Activated B cell treated with CpG ODN at 0.5 μM for 24 hours (primary cell): ENCODE measurements around the gene CCDC170. TPM values are rescaled to one million over a fixed set of nuclear protein-coding genes. Genes with fewer than 3 reads are reported as not detected.
"Not testable (repeated sequence)": the region's sequence is repeated elsewhere in the genome, so short reads cannot be mapped to it uniquely, and the experiment has no call there.

Experiments
- ATAC-seq: fragments of 200-7000 bp; cut with Tn5 transposase; one replicate; pipeline ENCODE4 v1.10.0; 2021; ENCODE audit warnings: low read depth, mild to moderate bottlenecking, moderate library complexity
- CTCF ChIA-PET: fragments of 350-600 bp; sonication (Branson Sonifier 250); formaldehyde crosslinking; loops from one replicate; lab custom pipeline; 2021; ENCODE audit warnings: antibody characterized with exemption; lab: Charles Lee
- POLR2A ChIA-PET: fragments of 350-600 bp; sonication (Branson Sonifier 250); formaldehyde crosslinking; loops from one replicate; lab custom pipeline; 2021; ENCODE audit warnings: antibody characterized with exemption; lab: Charles Lee
- DNase-seq: peaks from one replicate; pipeline ENCODE4 v3.0.0; 2022
- H3K27ac Mint-ChIP-seq: one replicate; pipeline ENCODE4 v1.8.0; 2020; ENCODE audit warnings: mixed read lengths
- H3K27me3 Mint-ChIP-seq: one replicate; pipeline ENCODE4 v1.8.0; 2021; ENCODE audit warnings: mixed read lengths
- H3K36me3 Mint-ChIP-seq: one replicate; pipeline ENCODE4 v1.8.0; 2021; ENCODE audit warnings: low read depth, mixed read lengths
- H3K4me1 Mint-ChIP-seq: one replicate; pipeline ENCODE4 v1.8.0; 2021; ENCODE audit warnings: mixed read lengths
- H3K4me3 Mint-ChIP-seq: one replicate; pipeline ENCODE4 v1.8.0; 2020; ENCODE audit warnings: mild to moderate bottlenecking, mixed read lengths
- H3K9me3 Mint-ChIP-seq: one replicate; pipeline ENCODE4 v1.8.0; 2020; ENCODE audit warnings: mixed read lengths
- CTCF ChIP-seq: fragments of 200-600 bp; IDR thresholded peaks from one replicate; pipeline ENCODE4 v1.8.0; 2022; ENCODE audit warnings: antibody characterized with exemption, mild to moderate bottlenecking
- intact Hi-C: fragments of 100-400 bp; cut with micrococcal nuclease; formaldehyde crosslinking; loops from one replicate; pipeline ENCODE4 v1.15.1; 2024
- total RNA-seq: library from RNA; stranded (reverse); gene quantifications from 2 replicates; pipeline ENCODE4 v1.2.3, GENCODE V29; 2022

CCDC170 gene
- total RNA-seq, 1 donor from 2014 or later = not detected

GRCh38 chr6:151451417-151451949 is 42.3 kb upstream of the CCDC170 start:
- peaks cover 20% of the 10 kb centered on the region for H3K36me3 Mint-ChIP-seq
- DNase-seq (no peak), ATAC-seq (no peak)
- CTCF ChIA-PET = interaction anchor here (0.8 kb wide), 1 partner anchor 22 kb away, joined by 3 read pairs; no protein-coding TSS in a partner anchor
- POLR2A ChIA-PET = interaction anchor here (0.7 to 2.2 kb wide), 5 partner anchors 9 to 585 kb away, joined by 3 to 38 read pairs (median 4); partner anchors contain the start of gene ZBTB2
- no peaks in the 10 kb centered on the region for H3K9me3 Mint-ChIP-seq
- H3K27me3 Mint-ChIP-seq = no peaks in the 10 kb centered on the region
- no peak for TF ChIP-seq CTCF
- peak overlapping the region; percentile 91 for H3K27ac Mint-ChIP-seq
- intact Hi-C loops = loop anchor here (5.0 to 10.0 kb wide), 3 partner anchors 251 to 716 kb away; no protein-coding TSS in a partner anchor
- peak overlapping the region; percentile 97 for H3K4me3 Mint-ChIP-seq
- H3K4me1 Mint-ChIP-seq = peaks cover 28% of the 10 kb centered on the region

GRCh38 chr6:151451950-151452749 is 41.7 kb upstream of the CCDC170 start, which contains the start of gene RMND1:
TSS of gene RMND1 (minus strand) at chr6:151452126. CDS start at chr6:151445811, 6,315 bp downstream.
- DNase-seq (peak; percentile 96), ATAC-seq (peak; percentile 96)
- peak within 1 kb of the TSS; percentile 91 for H3K27ac Mint-ChIP-seq
- H3K9me3 Mint-ChIP-seq = no peaks in the 10 kb centered on the region
- ChIA-PET POLR2A (interaction anchor here (0.6 to 2.2 kb wide), 9 partner anchors 10 to 850 kb away, joined by 3 to 38 read pairs (median 4); partner anchors contain the start of gene ZBTB2), CTCF (interaction anchor here (0.8 to 0.9 kb wide), 2 partner anchors 21 to 24 kb away, joined by 3 read pairs; no protein-coding TSS in a partner anchor)
- intact Hi-C loops = loop anchor here (1.0 to 10.0 kb wide), 9 partner anchors 24 to 1550 kb away; partner anchors contain the start of genes FBXO5 and MTRF1L
- TF ChIP-seq CTCF = no peak
- peak within 1 kb of the TSS; percentile 97 for H3K4me3 Mint-ChIP-seq
- H3K36me3 Mint-ChIP-seq = peaks cover 25% of the 10 kb centered on the region
- H3K27me3 Mint-ChIP-seq = no peaks in the 10 kb centered on the region
- H3K4me1 Mint-ChIP-seq = peaks cover 28% of the 10 kb centered on the region

GRCh38 chr6:151452750-151453427 is 40.9 kb upstream of the CCDC170 start:
- H3K9me3 Mint-ChIP-seq = no peaks in the 10 kb centered on the region
- TF ChIP-seq CTCF = no peak
- intact Hi-C loops = loop anchor here (1.0 to 10.0 kb wide), 9 partner anchors 23 to 1549 kb away; partner anchors contain the start of genes FBXO5 and MTRF1L
- no peaks in the 10 kb centered on the region for H3K27me3 Mint-ChIP-seq
- ATAC-seq (no peak), DNase-seq (no peak)
- POLR2A ChIA-PET = interaction anchor here (0.8 to 2.2 kb wide), 7 partner anchors 11 to 849 kb away, joined by 3 to 38 read pairs (median 6); partner anchors contain the start of gene ZBTB2
- peaks cover 30% of the 10 kb centered on the region for H3K36me3 Mint-ChIP-seq
- peak overlapping the region; percentile 91 for H3K27ac Mint-ChIP-seq
- peak overlapping the region; percentile 97 for H3K4me3 Mint-ChIP-seq
- H3K4me1 Mint-ChIP-seq = peaks cover 28% of the 10 kb centered on the region
- CTCF ChIA-PET = interaction anchor here (0.9 kb wide), 1 partner anchor 24 kb away, joined by 3 read pairs; no protein-coding TSS in a partner anchor

- H3K27ac Mint-ChIP-seq, DNase-seq, CTCF ChIA-PET, H3K27me3 Mint-ChIP-seq, ATAC-seq, H3K4me3 Mint-ChIP-seq, H3K9me3 Mint-ChIP-seq, POLR2A ChIA-PET: not testable (repeated sequence)
- Mint-ChIP-seq H3K4me1 (peaks cover 27% of the 10 kb centered on the region), H3K36me3 (peaks cover 51% of the 10 kb centered on the region)
- intact Hi-C loops = loop anchor here (10.0 kb wide), 1 partner anchor 309 kb away; no protein-coding TSS in a partner anchor
These were observed 37.9 kb upstream of the CCDC170 start for GRCh38 chr6:151455751-151456398.

- Mint-ChIP-seq H3K9me3 (no peaks in the 10 kb centered on the region), H3K36me3 (peaks cover 57% of the 10 kb centered on the region), H3K27ac (no peak overlapping the region), H3K4me3 (no peak overlapping the region), H3K4me1 (peaks cover 13% of the 10 kb centered on the region), H3K27me3 (no peaks in the 10 kb centered on the region)
- ATAC-seq = no peak
- ChIA-PET CTCF (no interaction called here), POLR2A (interaction anchor here (2.1 kb wide), 1 partner anchor 10 kb away, joined by 4 read pairs; the partner anchor contains the start of gene RMND1)
- TF ChIP-seq CTCF = no peak
- intact Hi-C loops = no loop called here
- no peak for DNase-seq
These were observed 32.1 kb upstream of the CCDC170 start for GRCh38 chr6:151461673-151462072.
